Myocyte (in vitro differentiated cells): ENCODE measurements around the gene FGFR4. TPM values are rescaled to one million over a fixed set of nuclear protein-coding genes. Genes with fewer than 3 reads are reported as not detected.
"Not testable (repeated sequence)": the region's sequence is repeated elsewhere in the genome, so short reads cannot be mapped to it uniquely, and the experiment has no call there.

Experiments
- DNase-seq: peaks from one replicate; pipeline ENCODE4 v3.0.0-alpha.2; 2012; ENCODE audit warnings: low read depth
- polyA plus RNA-seq: library from polyadenylated mRNA; unstranded; fragments of >200 nt; gene quantifications from one replicate; pipeline ENCODE4 v1.2.1, GENCODE V29; 2012; ENCODE audit warnings: missing spikeins
- total RNA-seq: library from RNA; depleted of rRNA; stranded (reverse); fragments of >200 nt; gene quantifications from 2 replicates; pipeline ENCODE4 v1.2.3, GENCODE V29; 2014

The FGFR4 gene
- total RNA-seq = 128 and 222 TPM in 2 replicates
- polyA plus RNA-seq = 27.8 TPM

- DNase-seq = peak; percentile 75
Measured at GRCh38 chr5:177086654-177087397, at the start of gene FGFR4. Gene FGFR4, plus strand, starts transcription at chr5:177086915. Its CDS starts 2,688 bp downstream, at chr5:177089603.

GRCh38 chr5:177036921-177037320, 49.8 kb upstream of the FGFR4 start:
- no peak for DNase-seq

- peak; percentile 73 for DNase-seq
Measured at GRCh38 chr5:177040814-177041420, 45.8 kb upstream of the FGFR4 start.

- no peak for DNase-seq
Measured at GRCh38 chr5:177041936-177042335, 44.8 kb upstream of the FGFR4 start.

GRCh38 chr5:177043114-177043513, 43.6 kb upstream of the FGFR4 start:
- no peak for DNase-seq

GRCh38 chr5:177043958-177044357, 42.8 kb upstream of the FGFR4 start:
- no peak for DNase-seq

GRCh38 chr5:177044641-177045040, 42.1 kb upstream of the FGFR4 start:
- DNase-seq = no peak

GRCh38 chr5:177045631-177046030, 41.1 kb upstream of the FGFR4 start:
- DNase-seq = no peak

- DNase-seq = not testable (repeated sequence)
Measured at GRCh38 chr5:177048531-177048930, 38.2 kb upstream of the FGFR4 start.

- no peak for DNase-seq
Measured at GRCh38 chr5:177049285-177049684, 37.4 kb upstream of the FGFR4 start.

- DNase-seq = no peak
Measured at GRCh38 chr5:177064500-177065277, 22.0 kb upstream of the FGFR4 start.

- no peak for DNase-seq
Measured at GRCh38 chr5:177065491-177065890, 21.2 kb upstream of the FGFR4 start.

- no peak for DNase-seq
Measured at GRCh38 chr5:177066224-177066623, 20.5 kb upstream of the FGFR4 start.

GRCh38 chr5:177067503-177067902, 19.2 kb upstream of the FGFR4 start:
- DNase-seq = no peak

- no peak for DNase-seq
Measured at GRCh38 chr5:177070536-177071191, 16.1 kb upstream of the FGFR4 start.

GRCh38 chr5:177071666-177072385, 14.9 kb upstream of the FGFR4 start:
- peak; percentile 92 for DNase-seq

GRCh38 chr5:177077335-177077734, 9.4 kb upstream of the FGFR4 start:
- no peak for DNase-seq

- DNase-seq = no peak
Measured at GRCh38 chr5:177079606-177080005, 7.1 kb upstream of the FGFR4 start.

- no peak for DNase-seq
Measured at GRCh38 chr5:177080265-177080664, 6.5 kb upstream of the FGFR4 start.

GRCh38 chr5:177081859-177082258, 4.9 kb upstream of the FGFR4 start:
- no peak for DNase-seq

GRCh38 chr5:177083357-177083756, 3.4 kb upstream of the FGFR4 start:
- DNase-seq = no peak
